ENCODE results near the gene GBX2.

Gene GBX2

DNA sequence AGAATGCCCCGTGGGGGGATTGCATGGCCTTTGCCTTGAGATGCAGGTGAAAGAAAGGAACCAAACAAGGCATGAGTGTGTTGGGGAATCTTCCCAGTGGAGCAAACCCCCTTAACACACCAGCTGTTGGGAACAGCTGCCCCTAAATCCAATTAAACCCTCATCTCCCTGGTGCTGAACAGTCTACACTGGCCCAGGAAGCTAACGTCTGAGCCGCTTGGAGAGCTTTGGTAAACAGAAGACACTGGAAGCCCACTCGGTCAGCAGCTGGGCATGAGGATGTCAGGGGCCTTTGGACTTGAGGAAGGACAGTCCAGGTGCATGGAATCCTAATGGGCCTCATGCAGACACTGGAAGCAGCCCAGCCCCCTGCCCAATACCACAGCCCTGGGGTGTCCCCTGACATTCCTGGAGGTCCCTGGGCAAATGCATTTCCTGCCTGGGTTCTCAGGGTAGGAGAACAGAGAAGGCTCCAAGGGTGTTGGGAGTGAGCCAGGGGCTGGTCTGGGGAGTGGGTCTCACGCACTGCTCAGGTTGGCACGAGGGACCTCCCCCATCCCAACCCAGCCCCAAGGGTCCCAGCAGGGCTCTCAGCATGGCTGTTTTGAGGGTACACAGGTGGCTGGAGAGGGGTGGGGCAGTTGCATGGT, 37.7 kb downstream of the GBX2 start:
- DNase-seq (ENCODE audit: extremely low spot score): no peak

DNA sequence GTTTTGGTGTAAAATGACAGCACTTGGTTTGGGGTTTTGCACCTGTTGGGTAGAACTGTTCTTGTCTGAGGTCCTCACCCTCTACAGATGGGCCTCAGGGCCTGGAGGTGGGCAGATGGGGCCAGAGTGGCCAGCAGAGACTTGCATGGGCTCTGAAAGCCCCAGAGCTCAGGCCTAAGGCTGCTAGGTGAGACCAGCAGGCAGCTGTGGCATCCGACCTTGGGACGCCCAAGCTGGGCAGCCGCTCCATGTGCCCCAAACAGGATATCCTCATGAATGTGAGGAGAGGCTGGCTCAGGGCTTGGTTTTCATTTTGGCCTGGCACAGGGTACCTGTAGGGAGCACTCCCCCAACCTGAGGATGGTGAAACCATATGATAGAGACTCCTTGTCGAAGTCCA, 38.3 kb downstream of the GBX2 start:
- ChIA-PET CTCF (no interaction called here), POLR2A (no interaction called here)
- TF ChIP-seq, protein P1, sequence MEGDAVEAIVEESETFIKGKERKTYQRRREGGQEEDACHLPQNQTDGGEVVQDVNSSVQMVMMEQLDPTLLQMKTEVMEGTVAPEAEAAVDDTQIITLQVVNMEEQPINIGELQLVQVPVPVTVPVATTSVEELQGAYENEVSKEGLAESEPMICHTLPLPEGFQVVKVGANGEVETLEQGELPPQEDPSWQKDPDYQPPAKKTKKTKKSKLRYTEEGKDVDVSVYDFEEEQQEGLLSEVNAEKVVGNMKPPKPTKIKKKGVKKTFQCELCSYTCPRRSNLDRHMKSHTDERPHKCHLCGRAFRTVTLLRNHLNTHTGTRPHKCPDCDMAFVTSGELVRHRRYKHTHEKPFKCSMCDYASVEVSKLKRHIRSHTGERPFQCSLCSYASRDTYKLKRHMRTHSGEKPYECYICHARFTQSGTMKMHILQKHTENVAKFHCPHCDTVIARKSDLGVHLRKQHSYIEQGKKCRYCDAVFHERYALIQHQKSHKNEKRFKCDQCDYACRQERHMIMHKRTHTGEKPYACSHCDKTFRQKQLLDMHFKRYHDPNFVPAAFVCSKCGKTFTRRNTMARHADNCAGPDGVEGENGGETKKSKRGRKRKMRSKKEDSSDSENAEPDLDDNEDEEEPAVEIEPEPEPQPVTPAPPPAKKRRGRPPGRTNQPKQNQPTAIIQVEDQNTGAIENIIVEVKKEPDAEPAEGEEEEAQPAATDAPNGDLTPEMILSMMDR (IDR thresholded peaks at IDR 0.05; ENCODE audit: control extremely low read depth, extremely low read depth, low read depth, missing control alignments): no peak
- DNase-seq (ENCODE audit: extremely low spot score): no peak

More for the DNA sequence above, 37.7 kb downstream of the GBX2 start:
- POLR2A ChIA-PET: no interaction called here
- CTCF ChIA-PET: interaction anchor here (1.2 kb wide), 1 partner anchor 11 kb away, joined by 3 read pairs; no protein-coding TSS in a partner anchor
- TF ChIP-seq, protein P1 (IDR thresholded peaks at IDR 0.05; ENCODE audit: control extremely low read depth, extremely low read depth, low read depth, missing control alignments): no peak

DNA sequence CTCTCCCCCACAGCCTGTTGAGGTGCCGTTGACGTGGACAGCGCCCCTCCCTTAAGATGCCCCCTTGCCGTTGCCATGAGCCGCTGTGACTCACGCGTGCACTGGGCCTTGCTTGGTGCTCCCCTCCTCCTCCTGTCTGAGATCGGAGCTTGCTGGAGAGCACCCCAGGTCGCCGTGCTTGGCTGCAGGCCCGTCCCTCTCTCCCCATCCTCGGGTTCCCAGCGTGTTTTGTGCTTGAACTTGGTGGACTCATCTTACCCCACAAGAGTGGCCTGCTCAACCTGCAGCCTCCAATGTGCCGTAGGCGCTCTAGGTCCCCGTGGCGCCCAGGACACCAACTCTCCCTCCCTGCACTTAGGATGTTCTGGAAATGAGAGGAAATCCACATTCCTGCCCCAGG, 39.9 kb downstream of the GBX2 start:
- DNase-seq (ENCODE audit: extremely low spot score): no peak
- POLR2A ChIA-PET: no interaction called here
- TF ChIP-seq, protein P1 (IDR thresholded peaks at IDR 0.05; ENCODE audit: control extremely low read depth, extremely low read depth, low read depth, missing control alignments): no peak
- CTCF ChIA-PET: no interaction called here

DNA sequence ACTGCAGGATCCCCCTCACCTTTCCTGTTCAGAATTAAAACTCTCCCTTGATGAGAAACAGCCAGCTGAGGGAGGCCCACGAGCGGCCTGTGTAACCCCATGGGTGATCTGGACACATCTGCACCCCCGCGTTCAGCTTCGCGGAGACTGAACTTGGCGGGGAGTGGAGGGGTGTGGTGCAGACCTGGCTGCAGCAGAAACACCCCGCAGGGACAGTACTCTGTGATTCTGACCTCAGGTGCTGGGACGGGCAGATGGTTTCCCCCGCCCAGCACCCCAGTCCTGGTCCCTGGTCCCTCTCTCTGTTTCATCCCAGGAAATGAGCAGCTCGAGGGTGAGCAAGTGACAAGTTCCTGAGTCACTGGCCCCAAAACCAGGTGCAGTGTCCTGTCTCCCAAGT, 41.2 kb downstream of the GBX2 start:
- ChIA-PET CTCF (no interaction called here), POLR2A (no interaction called here)
- TF ChIP-seq, protein P1 (IDR thresholded peaks at IDR 0.05; ENCODE audit: control extremely low read depth, extremely low read depth, low read depth, missing control alignments): no peak
- no peak for DNase-seq (ENCODE audit: extremely low spot score)

DNA sequence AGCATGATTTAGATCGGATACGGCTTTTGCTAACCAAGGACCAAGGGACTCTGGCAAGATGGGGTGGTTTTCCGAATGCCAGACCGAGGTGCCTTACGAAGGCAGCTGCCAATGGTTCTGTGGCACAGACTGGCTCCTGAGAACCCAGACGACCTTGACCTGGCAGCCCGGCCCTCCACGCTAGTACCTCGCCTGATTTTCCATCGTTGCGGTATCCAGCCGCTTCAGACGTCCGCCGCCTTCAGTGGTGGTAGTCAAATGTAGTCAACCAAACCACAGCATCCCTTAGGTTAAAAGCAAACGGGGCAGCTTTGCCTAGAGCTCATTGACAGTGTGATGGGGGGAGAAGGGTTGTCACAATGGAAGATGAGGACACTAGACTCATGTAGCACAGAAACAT, 42.6 kb downstream of the GBX2 start:
- TF ChIP-seq, protein P1 (IDR thresholded peaks at IDR 0.05; ENCODE audit: control extremely low read depth, extremely low read depth, low read depth, missing control alignments): no peak
- ChIA-PET CTCF (interaction anchor here (1.4 to 1.6 kb wide), 2 partner anchors 10 to 22 kb away, joined by 3 to 4 read pairs; no protein-coding TSS in a partner anchor), POLR2A (no interaction called here)
- DNase-seq (ENCODE audit: extremely low spot score): no peak

DNA sequence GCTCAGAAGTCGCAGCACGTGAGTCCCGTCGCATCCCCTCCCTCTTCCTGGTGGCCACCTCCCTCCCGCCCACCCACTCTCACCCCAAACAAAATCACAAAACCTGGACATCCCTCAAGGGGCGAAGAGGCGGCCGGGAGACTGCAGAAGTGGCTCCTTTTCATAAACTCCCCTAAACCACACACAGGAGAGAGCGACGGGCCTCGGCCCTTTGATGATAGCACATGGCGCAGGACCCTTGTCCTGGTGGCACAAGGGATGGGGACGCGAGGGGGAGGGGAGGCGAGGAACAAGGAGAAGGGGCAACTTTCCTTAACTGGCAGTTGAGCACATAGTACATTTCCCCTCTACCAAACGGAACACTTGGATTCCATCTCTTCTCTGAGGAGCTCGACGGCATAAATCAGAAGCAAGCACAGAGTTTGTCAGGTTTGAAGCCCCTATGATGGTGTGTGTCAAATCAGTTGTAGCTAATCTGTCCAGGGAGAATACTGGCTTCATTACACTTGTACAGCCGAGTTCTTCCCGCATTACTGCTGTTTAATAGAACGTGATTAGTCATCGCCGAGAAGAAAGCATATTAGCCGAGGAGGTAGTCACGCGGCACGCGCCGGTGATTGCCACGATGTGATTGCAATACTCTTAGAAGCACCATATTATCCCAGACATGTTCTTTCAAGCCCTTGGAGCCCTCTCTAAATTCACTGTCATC, 43.8 kb downstream of the GBX2 start:
- POLR2A ChIA-PET: no interaction called here
- CTCF ChIA-PET: no interaction called here
- no peak for DNase-seq (ENCODE audit: extremely low spot score)
- TF ChIP-seq, protein P1 (IDR thresholded peaks at IDR 0.05; ENCODE audit: control extremely low read depth, extremely low read depth, low read depth, missing control alignments): no peak
